Cardiac septum (tissue), 1 donor: ENCODE measurements around the gene AK5. TPM values are rescaled to one million over a fixed set of nuclear protein-coding genes. Genes with fewer than 3 reads are reported as not detected.

Source experiments
- DNase-seq: peaks from one replicate; pipeline ENCODE4 v3.0.0-alpha.2; 2020; ENCODE audit warnings: low spot score
- intact Hi-C: fragments of 100-400 bp; cut with DNase I; formaldehyde crosslinking; loops from one replicate; pipeline ENCODE4 v1.14.0; 2022
- total RNA-seq: library from RNA; stranded (reverse); fragmentation: NEBNext Ultra II Directional; extraction: Animal tissue kit (Norgen Biotek cat#: 25700); gene quantifications from one replicate; pipeline ENCODE4 v1.2.1, GENCODE V29; 2021
- donor health status: DM: no; HTN: no; CAD: no.

The AK5 gene
- total RNA-seq, 1 donor from 2014 or later, result 1.3 TPM

DNA sequence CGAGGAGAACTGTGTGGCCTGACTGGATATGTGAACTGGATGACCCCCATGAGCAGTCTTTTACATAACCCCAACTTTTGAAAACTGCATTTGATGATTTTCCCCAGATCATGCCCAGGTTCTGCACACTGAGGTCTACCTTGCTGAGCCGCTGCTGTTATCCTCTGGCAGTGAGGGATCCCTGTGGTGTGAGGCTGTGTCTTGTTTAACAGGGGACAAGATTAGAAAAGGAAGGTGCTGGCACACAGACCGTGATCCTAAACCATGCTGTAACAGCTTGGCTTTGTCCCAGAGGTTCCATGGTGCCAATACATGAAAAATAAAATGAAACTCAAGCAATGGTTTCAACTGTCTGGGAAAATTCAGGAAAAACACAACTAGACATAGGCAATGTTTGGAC, 266.5 kb downstream of the AK5 start:
- DNase-seq, result no peak
- intact Hi-C loops, result no loop called here

DNA sequence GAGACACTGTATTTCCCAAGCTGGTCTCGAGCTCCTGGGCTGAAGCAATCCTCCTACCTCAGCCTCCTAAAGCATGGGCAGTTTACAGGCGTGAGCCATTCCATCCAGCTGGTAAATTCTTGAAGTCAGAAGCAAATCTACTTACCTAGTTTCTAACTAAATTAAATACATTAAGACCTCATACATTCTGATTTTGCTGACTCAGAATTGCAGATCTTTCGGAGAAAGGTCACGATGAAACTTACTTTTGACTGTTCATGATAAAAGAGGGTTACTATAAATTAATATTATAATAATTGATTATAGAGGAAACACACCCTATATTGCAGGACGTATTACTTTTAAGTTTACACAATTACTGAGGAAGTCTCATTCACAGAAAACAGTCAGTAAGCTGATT, 268.3 kb downstream of the AK5 start:
- intact Hi-C loops, result no loop called here
- DNase-seq, result no peak

GRCh38 chr1:77552626-77553025, 270.8 kb downstream of the AK5 start:
- intact Hi-C loops, result no loop called here
- DNase-seq, result no peak

- intact Hi-C loops, result no loop called here
- DNase-seq, result no peak
Observed at GRCh38 chr1:77553568-77554291, 271.9 kb downstream of the AK5 start.

GRCh38 chr1:77556045-77556444, 274.2 kb downstream of the AK5 start:
- DNase-seq, result no peak
- intact Hi-C loops, result no loop called here

DNA sequence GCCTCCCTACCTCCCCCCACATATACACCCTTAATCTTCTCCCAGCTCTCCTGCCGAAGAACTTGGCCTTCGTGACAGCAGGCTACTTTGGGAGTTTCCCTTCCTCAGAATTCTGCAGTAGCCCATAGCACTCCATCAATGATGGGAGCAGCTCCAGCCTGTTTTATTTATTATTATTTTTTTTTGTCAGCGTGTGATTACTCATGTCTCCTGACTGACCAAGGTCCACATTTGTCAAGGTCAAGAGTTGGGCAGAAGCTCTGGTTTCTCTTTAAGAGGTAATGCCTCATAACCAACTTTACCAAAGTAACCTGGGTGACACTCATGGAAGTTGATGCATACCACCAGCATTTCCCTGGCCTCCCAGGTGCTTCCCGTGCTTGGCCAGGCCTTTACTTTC, 275.2 kb downstream of the AK5 start:
- no peak for DNase-seq
- intact Hi-C loops, result no loop called here

GRCh38 chr1:77558591-77559164, 276.9 kb downstream of the AK5 start:
- intact Hi-C loops, result no loop called here
- no peak for DNase-seq

DNA sequence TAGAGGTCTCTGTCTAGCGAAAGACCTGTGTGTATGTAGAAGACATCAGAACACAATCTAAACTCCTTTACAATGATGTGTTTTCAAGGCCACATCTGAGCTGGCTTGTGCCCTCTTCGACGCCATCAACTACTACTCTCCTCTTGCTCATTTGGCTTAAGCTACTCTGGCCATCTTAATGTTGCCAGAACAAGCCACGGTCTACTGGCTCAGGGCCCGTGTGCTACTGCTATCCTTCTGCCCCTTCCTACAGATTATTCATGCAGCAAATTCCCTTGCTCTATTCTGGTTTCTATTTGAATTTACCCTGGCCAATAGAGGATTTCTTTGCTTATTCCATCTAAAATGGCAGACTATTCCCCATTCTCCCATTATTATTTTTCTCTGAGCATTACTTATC, 278.9 kb downstream of the AK5 start:
- intact Hi-C loops, result no loop called here
- DNase-seq, result no peak

- no peak for DNase-seq
- intact Hi-C loops, result no loop called here
Observed at GRCh38 chr1:77562596-77563150, 280.9 kb downstream of the AK5 start.

DNA sequence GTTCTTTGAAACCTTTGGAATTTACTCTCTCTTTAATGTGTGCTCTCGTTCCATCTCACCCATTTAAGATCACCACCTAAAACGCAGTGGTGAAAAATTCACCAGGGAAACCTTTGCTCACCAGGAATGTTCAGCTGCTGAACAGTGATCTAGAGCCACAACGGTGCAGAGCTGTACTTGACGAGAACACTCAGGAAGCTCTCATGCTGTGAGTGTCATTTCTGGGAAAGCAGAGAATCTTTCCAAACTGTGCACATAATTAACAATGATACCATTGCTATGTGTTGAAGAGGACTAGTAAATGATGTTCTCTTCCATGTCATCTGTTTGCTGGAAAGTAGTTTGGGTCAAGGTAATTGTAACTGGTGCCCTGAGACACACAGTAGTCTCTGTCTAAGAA, 283.5 kb downstream of the AK5 start:
- intact Hi-C loops, result no loop called here
- no peak for DNase-seq

DNA sequence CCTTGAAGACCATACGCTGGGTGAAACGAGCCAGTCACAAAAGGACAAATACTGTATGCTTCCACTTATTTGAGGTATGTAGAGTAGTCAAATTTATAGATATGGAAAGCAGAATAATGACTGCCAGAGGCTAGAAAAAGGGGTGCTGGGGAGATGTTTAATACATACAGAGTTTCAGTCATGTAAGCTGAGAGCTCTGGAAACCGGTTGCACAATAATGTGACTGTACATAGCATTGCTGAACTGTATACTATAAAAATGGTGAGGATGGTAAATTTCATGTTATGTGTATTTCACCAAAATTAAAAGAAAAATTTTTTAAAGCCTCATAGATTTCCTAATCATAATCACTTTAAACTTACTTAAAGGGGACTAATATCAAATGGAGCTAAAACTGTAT, 289.8 kb downstream of the AK5 start:
- DNase-seq, result no peak
- intact Hi-C loops, result no loop called here

DNA sequence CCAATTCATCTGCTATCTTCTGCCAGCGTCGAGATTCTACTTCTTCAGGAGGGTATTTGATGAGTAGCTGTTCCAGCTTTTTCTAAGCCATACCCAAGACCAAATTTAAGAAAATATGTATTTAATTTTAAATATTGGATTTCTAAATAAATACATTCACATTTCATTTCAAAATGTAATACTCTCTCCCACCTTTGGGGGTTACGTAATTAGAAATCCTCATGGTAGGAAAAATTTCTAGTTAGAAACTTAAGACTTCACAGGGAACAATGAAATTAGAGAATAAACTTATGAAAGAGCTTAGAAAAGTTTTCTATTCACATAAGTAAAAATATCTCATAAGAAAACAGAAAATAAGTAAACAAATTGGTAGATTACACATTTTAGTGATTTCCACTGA, 297.7 kb downstream of the AK5 start:
- intact Hi-C loops, result no loop called here
- DNase-seq, result no peak

DNA sequence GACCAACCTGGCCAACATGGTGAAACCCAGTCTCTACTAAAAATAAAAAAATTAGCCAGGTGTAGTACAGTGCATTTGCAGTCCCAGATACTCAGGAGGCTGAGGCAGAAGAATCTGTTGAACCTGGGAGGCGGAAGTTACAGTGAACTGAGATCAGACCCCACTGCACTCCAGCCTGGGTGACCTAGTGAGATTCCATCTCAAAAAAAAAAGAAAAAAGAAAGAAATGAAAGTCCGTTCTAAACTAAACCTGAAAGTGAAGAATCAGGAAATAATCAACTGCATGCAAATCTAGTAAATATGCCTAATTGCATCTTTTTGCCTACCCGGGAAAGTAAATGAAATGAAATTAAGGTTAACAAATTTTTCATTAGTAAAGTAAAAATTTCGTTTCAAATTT, 301.1 kb downstream of the AK5 start:
- intact Hi-C loops, result no loop called here
- no peak for DNase-seq

GRCh38 chr1:77583483-77583882, 301.7 kb downstream of the AK5 start:
- intact Hi-C loops, result no loop called here

DNA sequence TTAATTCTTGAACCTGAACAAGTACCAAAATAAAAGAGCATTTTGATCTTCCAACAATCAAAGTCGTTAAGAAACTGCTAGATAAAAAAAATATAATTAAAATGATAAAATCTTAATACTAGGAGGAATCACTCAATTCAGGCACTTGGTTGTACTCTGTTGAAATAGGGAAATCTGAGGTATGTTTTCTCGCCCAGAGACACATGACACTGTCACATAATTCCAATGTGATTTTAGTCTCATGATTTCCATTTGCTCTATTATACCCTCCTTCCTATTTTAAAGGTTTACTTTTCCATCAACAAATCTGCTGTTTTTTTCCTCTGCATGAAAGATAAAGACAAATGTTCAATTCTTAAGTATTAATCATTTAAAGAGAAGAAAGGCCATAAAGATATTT, 303.1 kb downstream of the AK5 start:
- intact Hi-C loops, result no loop called here
- DNase-seq, result no peak

More at GRCh38 chr1:77583483-77583882, 301.7 kb downstream of the AK5 start:
- DNase-seq, result no peak

DNA sequence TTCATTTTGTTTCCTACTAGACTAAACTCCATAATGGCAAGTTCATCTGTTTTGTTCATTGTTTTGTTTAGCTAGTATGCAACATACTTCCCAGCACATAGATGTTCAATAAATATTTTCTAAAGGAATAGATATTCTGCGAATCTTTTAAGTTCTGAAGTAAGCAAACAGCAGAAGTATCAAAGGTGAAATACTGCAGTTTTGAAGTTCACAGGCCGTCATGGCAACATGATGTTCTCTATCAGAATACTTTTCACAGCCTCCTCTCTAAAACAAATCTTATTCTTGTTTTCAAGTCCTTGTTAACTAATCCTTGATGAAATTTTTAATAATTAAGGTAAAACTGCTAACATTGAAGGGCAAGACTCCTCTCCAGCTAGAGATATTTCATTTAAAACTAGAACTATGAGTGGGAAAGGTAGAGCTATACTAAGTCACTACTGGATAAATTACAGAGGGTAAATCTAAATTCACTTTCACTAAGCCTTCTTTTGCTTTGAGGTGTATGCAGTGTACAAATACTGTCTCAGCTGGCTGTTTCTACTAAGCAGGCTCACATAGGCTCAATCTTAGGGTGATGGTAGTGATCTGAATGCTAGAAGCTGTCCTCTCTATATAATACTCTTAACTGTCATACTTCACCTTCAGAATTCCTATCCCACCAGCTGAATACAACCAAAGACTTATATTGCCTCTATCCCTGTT, 303.9 kb downstream of the AK5 start:
- no peak for DNase-seq
- intact Hi-C loops, result no loop called here

DNA sequence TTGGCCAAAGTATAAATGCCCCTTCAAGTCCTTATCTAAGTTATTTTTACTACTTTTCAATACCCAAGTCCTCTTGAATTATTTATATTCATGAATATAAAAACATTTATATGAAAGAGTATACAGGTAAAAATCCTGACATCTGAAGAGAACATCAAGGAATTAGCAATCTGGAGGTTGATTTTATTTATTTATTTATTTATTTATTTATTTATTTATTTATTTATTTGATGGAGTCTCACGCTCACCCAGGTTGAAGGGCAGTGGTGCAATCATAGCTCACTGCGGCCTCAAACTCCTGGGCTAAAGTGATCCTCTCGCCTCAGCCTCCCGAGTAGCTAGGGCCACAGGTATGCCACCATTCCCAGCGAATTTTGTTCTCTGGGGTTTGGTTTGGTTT, 307.4 kb downstream of the AK5 start:
- intact Hi-C loops, result no loop called here
- DNase-seq, result no peak

GRCh38 chr1:77590651-77591050, 308.8 kb downstream of the AK5 start:
- intact Hi-C loops, result no loop called here
- no peak for DNase-seq

DNA sequence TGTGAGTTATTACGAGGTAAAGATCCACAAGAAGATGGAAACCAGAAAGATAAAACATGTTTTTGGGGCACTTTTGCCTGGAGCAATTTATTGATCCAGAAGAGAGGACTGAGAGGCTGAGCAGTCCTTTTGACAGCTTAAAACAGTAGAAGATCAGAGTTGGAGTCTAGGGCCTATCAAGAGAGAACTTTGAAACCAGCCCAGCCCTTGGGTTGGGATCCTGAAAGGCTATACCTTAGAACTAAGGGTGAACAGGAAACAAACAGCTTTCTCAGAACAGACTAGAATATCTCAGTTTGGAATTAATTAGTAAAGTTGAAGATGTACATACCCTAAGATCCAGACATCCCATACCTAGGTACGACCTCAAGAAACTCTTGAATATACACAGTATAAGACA, 311.1 kb downstream of the AK5 start:
- intact Hi-C loops, result no loop called here
- no peak for DNase-seq

DNA sequence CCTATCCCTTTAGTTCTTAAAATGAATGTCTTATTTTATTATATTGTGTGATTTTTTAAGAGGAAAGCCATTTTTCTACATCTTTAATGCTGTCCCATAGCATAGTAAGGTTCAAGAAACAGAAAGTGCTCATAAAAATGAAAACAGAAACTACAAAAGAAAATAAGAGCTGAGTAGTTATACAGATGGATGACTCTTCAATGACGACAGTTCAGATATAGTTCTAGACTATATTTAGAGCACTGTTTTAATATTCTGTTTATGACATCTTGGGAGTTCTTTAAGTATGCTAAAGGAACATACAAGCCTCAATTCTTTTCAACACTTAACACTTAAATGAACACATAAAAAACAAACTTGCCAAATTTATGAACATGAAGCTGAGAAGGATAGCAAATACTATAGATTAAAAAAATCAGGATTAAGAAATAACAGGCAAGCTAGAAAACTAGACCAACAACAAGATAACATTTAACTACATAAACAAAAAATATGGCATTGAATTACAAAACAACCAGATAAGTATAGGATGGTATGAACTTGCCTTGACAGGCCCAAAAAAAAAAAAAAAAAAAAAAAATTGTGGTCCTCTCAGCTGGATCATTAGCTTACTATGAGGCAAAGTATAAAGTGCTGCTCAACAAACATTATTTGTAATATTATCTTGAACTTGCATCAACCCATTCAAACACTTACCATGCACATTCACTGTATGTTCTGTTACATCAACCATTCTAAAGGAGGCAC, 312.7 kb downstream of the AK5 start:
- intact Hi-C loops, result no loop called here
- DNase-seq, result no peak
